Subcutaneous abdominal adipose tissue (tissue), 5 donors: ENCODE data around the gene NBPF12.
"Not testable (repeated sequence)": the region's sequence is repeated elsewhere in the genome, so short reads cannot be mapped to it uniquely, and the experiment has no call there.

Source experiments
- H3K27ac ChIP-seq: one replicate; pipeline ENCODE4 v1.7.0; 2013; ENCODE audit warnings: low read depth, mild to moderate bottlenecking, inconsistent platforms, low read length, moderate library complexity
- H3K27me3 ChIP-seq, 5 donors: one replicate each; pipeline ENCODE4 v1.7.0; 2013; ENCODE audit warnings: low read length in 5 of 5, inconsistent platforms in 1 of 5; ENCODE audit not compliant: control insufficient read depth in 5 of 5, insufficient read depth in 4 of 5
- H3K36me3 ChIP-seq, 5 donors: one replicate each; pipeline ENCODE4 v1.7.0; 2013; ENCODE audit warnings: low read length in 5 of 5; ENCODE audit not compliant: control insufficient read depth in 5 of 5, insufficient read depth in 5 of 5
- H3K4me1 ChIP-seq, 5 donors: one replicate each; pipeline ENCODE4 v1.7.0; 2013; ENCODE audit warnings: low read length in 5 of 5, mild to moderate bottlenecking in 3 of 5, moderate library complexity in 1 of 5; ENCODE audit not compliant: control insufficient read depth in 5 of 5, insufficient read depth in 5 of 5
- H3K4me3 ChIP-seq, 5 donors: one replicate each; pipeline ENCODE4 v1.7.0; 2013; ENCODE audit warnings: low read length in 5 of 5, low read depth in 1 of 5
- H3K9ac ChIP-seq, 5 donors: one replicate each; pipeline ENCODE4 v1.7.0; 2013; ENCODE audit warnings: low read length in 5 of 5, mild to moderate bottlenecking in 4 of 5, moderate library complexity in 3 of 5
- H3K9me3 ChIP-seq, 5 donors: one replicate each; pipeline ENCODE4 v1.7.0; 2013; ENCODE audit warnings: low read length in 5 of 5; ENCODE audit not compliant: control insufficient read depth in 5 of 5
- donor health status: healthy.
- donor health status: healthy.
- donor health status: healthy.
- donor health status: healthy.
- donor health status: healthy.

The NBPF12 gene

GRCh38 chr1:146985855-146986254, 47.7 kb downstream of the NBPF12 start:
- not testable (repeated sequence) for H3K9me3 ChIP-seq, H3K4me3 ChIP-seq, H3K27ac ChIP-seq, H3K9ac ChIP-seq, H3K27me3 ChIP-seq, H3K4me1 ChIP-seq
- peaks cover 4 to 23% (median 13%) of the 10 kb centered on the region in 5 donors for H3K36me3 ChIP-seq

- H3K36me3 ChIP-seq, result peaks cover 4 to 26% (median 13%) of the 10 kb centered on the region in 5 donors
- H3K27me3 ChIP-seq, H3K9ac ChIP-seq, H3K27ac ChIP-seq, H3K4me1 ChIP-seq, H3K9me3 ChIP-seq, H3K4me3 ChIP-seq: not testable (repeated sequence)
Observed at GRCh38 chr1:146986450-146986849, 48.3 kb downstream of the NBPF12 start.

GRCh38 chr1:146987502-146987901, 49.4 kb downstream of the NBPF12 start:
- H3K4me1 ChIP-seq, H3K9me3 ChIP-seq, H3K4me3 ChIP-seq, H3K9ac ChIP-seq, H3K27ac ChIP-seq, H3K27me3 ChIP-seq: not testable (repeated sequence)
- peaks cover 4 to 26% (median 13%) of the 10 kb centered on the region in 5 donors for H3K36me3 ChIP-seq

- H3K9me3 ChIP-seq, H3K27me3 ChIP-seq, H3K27ac ChIP-seq, H3K4me1 ChIP-seq, H3K9ac ChIP-seq, H3K4me3 ChIP-seq: not testable (repeated sequence)
- peaks cover 4 to 25% (median 13%) of the 10 kb centered on the region in 5 donors for H3K36me3 ChIP-seq
Observed at GRCh38 chr1:146989455-146989854, 51.3 kb downstream of the NBPF12 start.

GRCh38 chr1:147008495-147008894, 70.4 kb downstream of the NBPF12 start:
- H3K36me3 ChIP-seq, H3K9ac ChIP-seq, H3K27ac ChIP-seq, H3K27me3 ChIP-seq, H3K4me3 ChIP-seq, H3K9me3 ChIP-seq, H3K4me1 ChIP-seq: not testable (repeated sequence)

- H3K27me3 ChIP-seq, H3K4me1 ChIP-seq, H3K4me3 ChIP-seq, H3K9ac ChIP-seq, H3K9me3 ChIP-seq, H3K36me3 ChIP-seq, H3K27ac ChIP-seq: not testable (repeated sequence)
Observed at GRCh38 chr1:147026975-147027374, 88.9 kb downstream of the NBPF12 start.

- not testable (repeated sequence) for H3K4me3 ChIP-seq, H3K27me3 ChIP-seq, H3K27ac ChIP-seq, H3K36me3 ChIP-seq, H3K9ac ChIP-seq, H3K9me3 ChIP-seq, H3K4me1 ChIP-seq
Observed at GRCh38 chr1:147030066-147030653, 92.0 kb downstream of the NBPF12 start.

GRCh38 chr1:147039916-147040315, 101.8 kb downstream of the NBPF12 start:
- H3K4me3 ChIP-seq, result no peak overlapping the region
- no peaks in the 10 kb centered on the region for H3K36me3 ChIP-seq
- no peaks in the 10 kb centered on the region for H3K9me3 ChIP-seq
- no peak overlapping the region for H3K27ac ChIP-seq
- no peak overlapping the region for H3K9ac ChIP-seq
- H3K4me1 ChIP-seq, result no peaks in the 10 kb centered on the region
- peaks cover 0 to 2% (median 0%) of the 10 kb centered on the region in 5 donors for H3K27me3 ChIP-seq

GRCh38 chr1:147042891-147043290, 104.8 kb downstream of the NBPF12 start:
- H3K27me3 ChIP-seq, H3K4me1 ChIP-seq, H3K9me3 ChIP-seq, H3K9ac ChIP-seq, H3K4me3 ChIP-seq, H3K36me3 ChIP-seq, H3K27ac ChIP-seq: not testable (repeated sequence)

GRCh38 chr1:147044511-147044910, 106.4 kb downstream of the NBPF12 start:
- not testable (repeated sequence) for H3K36me3 ChIP-seq, H3K9me3 ChIP-seq, H3K27me3 ChIP-seq, H3K4me1 ChIP-seq, H3K4me3 ChIP-seq, H3K27ac ChIP-seq, H3K9ac ChIP-seq
